ENCODE results near the gene SPINK9. TPM values are rescaled to one million over a fixed set of nuclear protein-coding genes. Genes with fewer than 3 reads are reported as not detected.
A peak's percentile ranks its signal among the peaks of the same experiment; 100 is the strongest.
"Not testable (repeated sequence)": the region's sequence is repeated elsewhere in the genome, so short reads cannot be mapped to it uniquely, and the experiment has no call there.

SPINK9 gene
- total and polyA plus RNA-seq, 4 donors = not detected

GRCh38 chr5:148312153-148312552, 23.2 kb upstream of the SPINK9 start, which contains the start of gene SPINK7:
TSS of gene SPINK7 (plus strand) at chr5:148312423. CDS start at chr5:148312484, 61 bp downstream.
- DNase-seq = no peak

GRCh38 chr5:148314187-148314586, 21.2 kb upstream of the SPINK9 start:
- DNase-seq (no peak), ATAC-seq (ENCODE audit: insufficient read depth, low FRiP score) (no peak)

More at GRCh38 chr5:148312153-148312552, 23.2 kb upstream of the SPINK9 start, which contains the start of gene SPINK7:
- Histone ChIP-seq H3K27me3 (ENCODE audit: control insufficient read depth in 3 of 3, insufficient read depth in 3 of 3, low read length in 2 of 3) (no peaks in the 10 kb centered on the region), H3K9ac (ENCODE audit: insufficient read depth in 1 of 2, low read length in 2 of 2) (no peak within 1 kb of the TSS), H3K4me1 (ENCODE audit: control insufficient read depth in 5 of 5, insufficient read depth in 5 of 5, low read length in 5 of 5) (peaks cover 0 to 2% (median 0%) of the 10 kb centered on the region in 5 donors), H3K4me3 (no peak within 1 kb of the TSS), H3K27ac (ENCODE audit: low read depth in 1 of 2, low read length in 1 of 2) (no peak within 1 kb of the TSS), H3K9me3 (ENCODE audit: control insufficient read depth in 4 of 4, insufficient read depth in 3 of 4, low read length in 3 of 4) (peaks cover 0 to 2% (median 0%) of the 10 kb centered on the region in 4 donors), H3K36me3 (ENCODE audit: control insufficient read depth in 4 of 4, insufficient read depth in 4 of 4, low read length in 4 of 4) (peaks cover 0 to 1% (median 0%) of the 10 kb centered on the region in 4 donors)
- TF ChIP-seq CTCF (IDR thresholded peaks at IDR 0.05; ENCODE audit: control extremely low read depth, extremely low read depth) = no peak
- ATAC-seq (ENCODE audit: insufficient read depth, low FRiP score) = no peak
- WGBS, 2 donors = 78 to 81% methylated on average over 3 of the region's 3 CpGs

GRCh38 chr5:148314731-148315130, 20.6 kb upstream of the SPINK9 start:
- Histone ChIP-seq H3K9me3 (ENCODE audit: control insufficient read depth in 4 of 4, insufficient read depth in 3 of 4, low read length in 3 of 4) (no peaks in the 10 kb centered on the region), H3K36me3 (ENCODE audit: control insufficient read depth in 4 of 4, insufficient read depth in 4 of 4, low read length in 4 of 4) (peaks cover 0 to 1% (median 0%) of the 10 kb centered on the region in 4 donors), H3K9ac (ENCODE audit: insufficient read depth in 1 of 2, low read length in 2 of 2) (no peak overlapping the region), H3K27ac (ENCODE audit: low read depth in 1 of 2, low read length in 1 of 2) (no peak overlapping the region), H3K4me3 (no peak overlapping the region), H3K4me1 (ENCODE audit: control insufficient read depth in 5 of 5, insufficient read depth in 5 of 5, low read length in 5 of 5) (peaks cover 0 to 2% (median 0%) of the 10 kb centered on the region in 5 donors), H3K27me3 (ENCODE audit: control insufficient read depth in 3 of 3, insufficient read depth in 3 of 3, low read length in 2 of 3) (no peaks in the 10 kb centered on the region)
- WGBS, 2 donors = 58 to 79% methylated on average over 4 of the region's 4 CpGs
- no peak for ATAC-seq (ENCODE audit: insufficient read depth, low FRiP score)
- no peak for TF ChIP-seq CTCF (IDR thresholded peaks at IDR 0.05; ENCODE audit: control extremely low read depth, extremely low read depth)
- DNase-seq = no peak

More at GRCh38 chr5:148314187-148314586, 21.2 kb upstream of the SPINK9 start:
- H3K27ac ChIP-seq (ENCODE audit: low read depth in 1 of 2, low read length in 1 of 2) = no peak overlapping the region
- H3K4me1 ChIP-seq (ENCODE audit: control insufficient read depth in 5 of 5, insufficient read depth in 5 of 5, low read length in 5 of 5) = peaks cover 0 to 2% (median 0%) of the 10 kb centered on the region in 5 donors
- H3K9me3 ChIP-seq (ENCODE audit: control insufficient read depth in 4 of 4, insufficient read depth in 3 of 4, low read length in 3 of 4) = no peaks in the 10 kb centered on the region
- H3K36me3 ChIP-seq (ENCODE audit: control insufficient read depth in 4 of 4, insufficient read depth in 4 of 4, low read length in 4 of 4) = peaks cover 0 to 1% (median 0%) of the 10 kb centered on the region in 4 donors
- no peak overlapping the region for H3K9ac ChIP-seq (ENCODE audit: insufficient read depth in 1 of 2, low read length in 2 of 2)
- WGBS, 2 donors = 88 to 89% methylated on average over 2 of the region's 2 CpGs
- H3K4me3 ChIP-seq = no peak overlapping the region
- H3K27me3 ChIP-seq (ENCODE audit: control insufficient read depth in 3 of 3, insufficient read depth in 3 of 3, low read length in 2 of 3) = no peaks in the 10 kb centered on the region
- TF ChIP-seq CTCF (IDR thresholded peaks at IDR 0.05; ENCODE audit: control extremely low read depth, extremely low read depth) = no peak

GRCh38 chr5:148320011-148320963, 15.1 kb upstream of the SPINK9 start:
- H3K27ac ChIP-seq (ENCODE audit: low read depth in 1 of 2, low read length in 1 of 2); H3K4me1 ChIP-seq (ENCODE audit: control insufficient read depth in 5 of 5, insufficient read depth in 5 of 5, low read length in 5 of 5); H3K4me3 ChIP-seq; H3K36me3 ChIP-seq (ENCODE audit: control insufficient read depth in 4 of 4, insufficient read depth in 4 of 4, low read length in 4 of 4); H3K27me3 ChIP-seq (ENCODE audit: control insufficient read depth in 3 of 3, insufficient read depth in 3 of 3, low read length in 2 of 3); H3K9me3 ChIP-seq (ENCODE audit: control insufficient read depth in 4 of 4, insufficient read depth in 3 of 4, low read length in 3 of 4); ATAC-seq (ENCODE audit: insufficient read depth, low FRiP score): not testable (repeated sequence)
- peak in 2 of 3 donors; percentile 6 to 17 for DNase-seq
- peak overlapping the region in 1 of 2 donors; percentile 5 for H3K9ac ChIP-seq (ENCODE audit: insufficient read depth in 1 of 2, low read length in 2 of 2)
- WGBS, 2 donors = 11 to 55% methylated on average over 39 to 41 of the region's 42 CpGs

All from lung (tissue), 12 donors.